ENCODE results near the gene ZNF724. TPM values are rescaled to one million over a fixed set of nuclear protein-coding genes. Genes with fewer than 3 reads are reported as not detected.
A peak's percentile ranks its signal among the peaks of the same experiment; 100 is the strongest.
"Not testable (repeated sequence)": the region's sequence is repeated elsewhere in the genome, so short reads cannot be mapped to it uniquely, and the experiment has no call there.

Gene ZNF724
- 1 to 10 TPM in 2 of 4 donors, under 1 TPM in 2; 0.22 to 1.4 (median 0.82) TPM for total RNA-seq

GRCh38 chr19:23249911-23250649 is at the start of gene ZNF724:
Gene ZNF724 (minus strand): TSS chr19:23250394. CDS start chr19:23250242, 152 bp downstream.
- peak; percentile 77 to 89 for DNase-seq (ENCODE audit: low spot score in 2 of 2)
- peaks cover 0 to 10% (median 0%) of the 10 kb centered on the region in 3 donors for H3K36me3 ChIP-seq
- peak within 1 kb of the TSS; percentile 39 to 66 (median 52) for H3K4me3 ChIP-seq
- H3K9me3 ChIP-seq = no peaks in the 10 kb centered on the region
- H3K27me3 ChIP-seq = no peaks in the 10 kb centered on the region
- WGBS, 2 donors = 0% methylated on average over 22 to 28 of the region's 32 CpGs
- H3K4me1 ChIP-seq = peaks cover 0 to 9% (median 3%) of the 10 kb centered on the region in 4 donors
- TF ChIP-seq CTCF (IDR thresholded peaks at IDR 0.05) = peak in 1 of 5 experiments; percentile 22
- peak in 1 of 2 donors; percentile 48 for TF ChIP-seq EP300 (IDR thresholded peaks at IDR 0.05)
- TF ChIP-seq POLR2A (IDR thresholded peaks at IDR 0.05) = peak in 1 of 2 donors; percentile 11
- H3K27ac ChIP-seq = peak within 1 kb of the TSS in 2 of 4 donors; percentile 28 to 57

- Histone ChIP-seq H3K27me3 (no peaks in the 10 kb centered on the region), H3K4me1 (no peaks in the 10 kb centered on the region), H3K4me3 (no peak overlapping the region), H3K36me3 (no peaks in the 10 kb centered on the region), H3K27ac (no peak overlapping the region), H3K9me3 (peaks cover 0 to 10% (median 0%) of the 10 kb centered on the region in 4 donors)
- 80 to 84% methylated on average over 4 of the region's 4 CpGs for WGBS, 2 donors
- no peak for DNase-seq (ENCODE audit: low spot score in 2 of 2)
- TF ChIP-seq EP300 (IDR thresholded peaks at IDR 0.05) (no peak), CTCF (IDR thresholded peaks at IDR 0.05) (no peak)
These were observed 43.9 kb upstream of the ZNF724 start for GRCh38 chr19:23294141-23294540.

- not testable (repeated sequence) for H3K27ac ChIP-seq; DNase-seq (ENCODE audit: low spot score in 2 of 2); H3K36me3 ChIP-seq; H3K9me3 ChIP-seq; H3K4me3 ChIP-seq; H3K27me3 ChIP-seq; H3K4me1 ChIP-seq
- WGBS, 2 donors = 96 to 98% methylated on average over 18 to 24 of the region's 26 CpGs
These were observed 39.8 kb upstream of the ZNF724 start for GRCh38 chr19:23289966-23290365.

- Histone ChIP-seq H3K36me3 (no peaks in the 10 kb centered on the region), H3K4me1 (no peaks in the 10 kb centered on the region), H3K4me3 (no peak overlapping the region), H3K27me3 (no peaks in the 10 kb centered on the region), H3K27ac (no peak overlapping the region), H3K9me3 (peaks cover 0 to 10% (median 0%) of the 10 kb centered on the region in 4 donors)
- no peak for TF ChIP-seq POLR2A (IDR thresholded peaks at IDR 0.05)
- TF ChIP-seq EP300 (IDR thresholded peaks at IDR 0.05) = no peak
- TF ChIP-seq CTCF (IDR thresholded peaks at IDR 0.05) = no peak
- WGBS, 2 donors = 84 to 92% methylated on average over 3 of the region's 3 CpGs
- no peak for DNase-seq (ENCODE audit: low spot score in 2 of 2)
These were observed 37.4 kb upstream of the ZNF724 start for GRCh38 chr19:23287620-23288019.

- no peaks in the 10 kb centered on the region for H3K36me3 ChIP-seq
- H3K27ac ChIP-seq = no peak overlapping the region
- H3K27me3 ChIP-seq = no peaks in the 10 kb centered on the region
- 54 to 57% methylated on average over 2 of the region's 2 CpGs for WGBS, 2 donors
- no peak for DNase-seq (ENCODE audit: low spot score in 2 of 2)
- TF ChIP-seq CTCF (IDR thresholded peaks at IDR 0.05) (no peak), POLR2A (IDR thresholded peaks at IDR 0.05) (no peak), EP300 (IDR thresholded peaks at IDR 0.05) (no peak)
- peaks cover 0 to 10% (median 0%) of the 10 kb centered on the region in 4 donors for H3K9me3 ChIP-seq
- H3K4me1 ChIP-seq = no peaks in the 10 kb centered on the region
- no peak overlapping the region for H3K4me3 ChIP-seq
These were observed 36.3 kb upstream of the ZNF724 start for GRCh38 chr19:23286477-23286876.

Measured in tibial nerve (tissue), 4 donors.